Measurements from ENCODE around the gene MPI. TPM values are rescaled to one million over a fixed set of nuclear protein-coding genes. Genes with fewer than 3 reads are reported as not detected.

MPI gene, protein sequence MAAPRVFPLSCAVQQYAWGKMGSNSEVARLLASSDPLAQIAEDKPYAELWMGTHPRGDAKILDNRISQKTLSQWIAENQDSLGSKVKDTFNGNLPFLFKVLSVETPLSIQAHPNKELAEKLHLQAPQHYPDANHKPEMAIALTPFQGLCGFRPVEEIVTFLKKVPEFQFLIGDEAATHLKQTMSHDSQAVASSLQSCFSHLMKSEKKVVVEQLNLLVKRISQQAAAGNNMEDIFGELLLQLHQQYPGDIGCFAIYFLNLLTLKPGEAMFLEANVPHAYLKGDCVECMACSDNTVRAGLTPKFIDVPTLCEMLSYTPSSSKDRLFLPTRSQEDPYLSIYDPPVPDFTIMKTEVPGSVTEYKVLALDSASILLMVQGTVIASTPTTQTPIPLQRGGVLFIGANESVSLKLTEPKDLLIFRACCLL
- total RNA-seq: 65.7 and 87.6 TPM in 2 replicates

DNA sequence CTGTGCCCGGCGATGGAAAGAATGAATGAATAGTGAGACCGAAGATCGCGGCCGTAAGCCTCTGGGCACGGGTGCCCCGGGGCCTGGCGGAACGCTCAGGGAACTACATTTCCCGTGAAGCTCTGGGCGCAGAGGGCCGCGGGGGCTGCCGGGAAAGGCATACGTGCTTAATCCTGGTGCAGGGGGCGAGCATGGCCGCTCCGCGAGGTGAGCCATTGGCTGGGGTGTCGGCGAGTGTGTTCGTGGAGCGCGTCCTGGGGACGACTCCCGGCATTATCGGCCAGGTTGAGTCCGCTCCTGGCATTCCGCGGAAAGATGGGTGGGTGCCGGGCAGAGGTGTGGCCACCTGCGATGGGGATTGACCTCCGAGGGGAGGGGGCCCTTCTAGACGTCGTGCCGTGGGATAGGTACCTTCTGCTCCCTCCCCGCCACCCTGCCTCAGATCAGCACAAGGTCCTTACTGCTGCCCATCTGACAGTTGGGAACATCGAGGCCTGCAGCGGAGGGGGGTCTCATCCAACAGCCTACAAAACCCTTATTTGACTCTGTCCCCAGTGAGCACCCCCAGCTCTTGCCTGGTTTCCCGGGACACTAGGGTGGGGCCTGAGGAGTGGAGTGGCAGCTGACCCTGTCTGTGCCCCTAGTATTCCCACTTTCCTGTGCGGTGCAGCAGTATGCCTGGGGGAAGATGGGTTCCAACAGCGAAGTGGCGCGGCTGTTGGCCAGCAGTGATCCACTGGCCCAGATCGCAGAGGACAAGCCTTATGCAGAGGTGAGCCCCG, at the start of gene MPI:
TSS of gene MPI (plus strand) at position 160 of the 782 bp plus-strand sequence. CDS start at position 192, 32 bp downstream.

GRCh38 chr15:74842581-74843444, 47.0 kb upstream of the MPI start, which contains the start of gene ULK3:
Gene ULK3, minus strand, starts transcription at chr15:74843156. Its CDS starts 51 bp downstream, at chr15:74843105.

DNA sequence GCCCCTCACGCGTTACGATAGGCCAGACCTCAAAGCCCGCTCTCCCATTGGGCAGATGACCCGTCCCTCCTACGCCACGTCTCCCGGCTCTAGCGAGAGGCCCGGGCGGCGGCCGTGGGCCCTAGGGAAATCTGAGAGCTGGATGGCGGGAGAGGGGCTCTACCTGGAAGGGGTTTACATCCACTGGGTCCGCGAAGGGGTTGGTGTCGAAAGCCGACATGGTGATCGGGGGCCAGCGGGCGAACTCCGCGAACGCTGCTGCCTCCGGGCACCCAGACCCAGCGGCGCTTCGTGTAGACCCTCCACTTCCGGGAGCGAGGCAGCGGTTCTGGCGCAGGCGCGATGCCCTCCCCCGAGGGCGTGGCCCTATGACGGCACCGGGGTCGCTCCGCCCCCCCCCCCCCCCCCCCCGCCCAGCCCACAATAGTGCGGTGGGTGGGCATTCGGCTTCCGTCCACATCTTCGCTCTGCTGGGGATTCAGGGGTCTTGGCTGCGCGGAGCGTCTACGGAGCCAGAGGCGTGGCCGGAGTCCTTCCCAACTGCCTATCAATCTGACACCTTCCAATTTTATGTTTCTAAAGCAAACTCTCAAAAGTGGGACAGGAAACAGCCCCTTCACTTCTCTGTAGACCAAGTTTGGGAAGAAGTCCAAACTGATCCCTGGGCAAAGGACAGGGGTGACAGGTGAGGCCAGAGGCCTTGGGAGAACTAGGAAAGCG, 16.6 kb upstream of the MPI start, which contains the start of gene SCAMP2:
TSS of gene SCAMP2 (minus strand) at position 330 of the 720 bp plus-strand sequence. CDS start at position 220, 110 bp downstream.

GRCh38 chr15:74906450-74907162, 16.8 kb downstream of the MPI start, which contains the start of gene FAM219B:
Gene FAM219B, minus strand, starts transcription at chr15:74906851. Its CDS starts 51 bp downstream, at chr15:74906800.

DNA sequence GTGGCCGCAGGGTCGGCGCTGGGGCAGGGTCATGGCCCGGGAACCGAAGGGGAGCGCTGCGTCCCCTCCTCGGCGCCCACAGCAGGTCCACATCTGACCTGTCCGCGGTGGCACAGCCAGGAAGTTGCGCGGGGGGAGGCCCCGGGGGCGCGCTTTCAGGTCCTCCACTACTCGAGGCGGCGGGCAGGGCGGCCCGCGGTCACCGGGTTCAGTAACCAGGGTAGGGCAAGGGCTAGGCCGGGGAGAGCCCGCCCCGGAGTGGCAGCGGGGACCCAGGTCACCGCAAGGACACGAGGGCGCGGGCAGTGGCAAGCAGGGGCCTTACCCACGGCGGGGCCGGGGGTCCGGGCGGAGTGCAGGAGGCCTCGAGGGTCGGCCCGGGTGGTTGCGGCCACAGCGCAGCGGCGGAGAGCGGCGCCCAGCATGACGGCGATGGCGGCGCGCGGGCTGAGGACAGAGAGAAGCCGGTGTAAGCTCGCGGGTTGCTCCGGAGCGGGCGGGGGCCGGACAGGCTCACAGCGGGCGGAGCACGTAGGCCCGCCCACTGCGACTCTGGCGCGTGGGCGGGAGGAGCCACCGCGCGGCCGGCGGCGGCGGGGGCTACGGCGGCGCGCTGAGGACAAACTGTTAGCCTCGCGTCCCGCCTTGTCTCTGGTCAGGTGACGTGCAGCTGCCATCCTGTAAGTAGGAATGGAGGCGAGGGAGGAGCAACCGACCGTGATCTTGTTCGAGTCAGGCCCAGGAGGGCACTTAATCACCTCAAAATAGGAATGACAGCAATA, 47.9 kb downstream of the MPI start, which contains the start of gene COX5A:
TSS of gene COX5A (minus strand) at position 484 of the 782 bp plus-strand sequence. CDS start at position 425, 59 bp downstream.

Other genes with a start within 250 kb of the MPI start
- 9.4 and 11.9 TPM in 2 replicates for gene EDC3, start 194.0 kb upstream of the MPI start, total RNA-seq
- not detected in 2 replicates for gene CYP1A1, start 164.5 kb upstream of the MPI start, total RNA-seq
- not detected in 2 replicates for gene CYP1A2, start 141.2 kb upstream of the MPI start, total RNA-seq
- 21.1 and 23.5 TPM in 2 replicates for gene CSK, start 108.0 kb upstream of the MPI start, total RNA-seq
- not detected in 2 replicates for gene LMAN1L, start 77.2 kb upstream of the MPI start, total RNA-seq
- gene CPLX3, start 63.4 kb upstream of the MPI start, total RNA-seq: not detected in 2 replicates
- 14.4 and 14.5 TPM in 2 replicates for gene ULK3, start 46.9 kb upstream of the MPI start, total RNA-seq
- 44.6 and 52.6 TPM in 2 replicates for gene SCAMP2, start 16.7 kb upstream of the MPI start, total RNA-seq
- 27.1 and 27.6 TPM in 2 replicates for gene FAM219B, start 16.8 kb downstream of the MPI start, total RNA-seq
- gene COX5A, start 48.0 kb downstream of the MPI start, total RNA-seq: 170 and 243 TPM in 2 replicates
- gene RPP25, start 66.7 kb downstream of the MPI start, total RNA-seq: 5.6 and 6.1 TPM in 2 replicates
- gene SCAMP5, start 105.5 kb downstream of the MPI start, total RNA-seq: under 0.01 and 0.45 TPM in 2 replicates
- 21.7 and 26.1 TPM in 2 replicates for gene PPCDC, start 133.5 kb downstream of the MPI start, total RNA-seq